ENCODE data around the gene RANGRF. TPM values are rescaled to one million over a fixed set of nuclear protein-coding genes. Genes with fewer than 3 reads are reported as not detected.

RANGRF gene
- polyA plus RNA-seq, 4 donors: 25.0 to 30.9 (median 26.7) TPM

DNA sequence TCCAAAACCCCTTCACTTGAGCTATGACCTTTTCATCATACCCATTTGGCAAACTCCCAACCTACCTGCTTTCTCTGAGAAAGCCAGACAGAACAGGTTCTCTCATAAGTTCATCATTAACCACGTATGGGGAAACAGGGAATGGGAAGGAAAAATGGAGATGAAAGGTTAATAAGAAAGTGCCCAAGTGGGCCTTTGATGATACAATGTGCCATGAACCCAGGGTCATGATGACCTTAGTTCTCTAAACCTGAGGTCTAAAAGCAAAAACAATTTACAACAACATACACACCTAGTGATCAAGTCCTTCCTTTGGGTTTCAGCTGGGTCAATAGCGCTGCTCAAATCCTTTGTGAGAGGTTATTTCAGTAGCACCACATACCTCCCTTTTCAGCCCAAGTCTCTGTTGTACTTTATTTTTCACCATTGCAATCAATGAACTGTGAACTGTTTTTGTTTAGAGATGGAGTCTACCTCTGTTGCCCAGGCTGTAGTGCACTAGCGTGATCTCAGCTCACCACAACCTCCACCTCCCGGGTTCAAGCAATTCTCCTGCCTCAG, 14.5 kb upstream of the RANGRF start:
- DNase-seq (ENCODE audit: low read depth in 4 of 4, low spot score in 3 of 4): peak in 3 of 4 donors; percentile 40 to 63 (median 44)

DNA sequence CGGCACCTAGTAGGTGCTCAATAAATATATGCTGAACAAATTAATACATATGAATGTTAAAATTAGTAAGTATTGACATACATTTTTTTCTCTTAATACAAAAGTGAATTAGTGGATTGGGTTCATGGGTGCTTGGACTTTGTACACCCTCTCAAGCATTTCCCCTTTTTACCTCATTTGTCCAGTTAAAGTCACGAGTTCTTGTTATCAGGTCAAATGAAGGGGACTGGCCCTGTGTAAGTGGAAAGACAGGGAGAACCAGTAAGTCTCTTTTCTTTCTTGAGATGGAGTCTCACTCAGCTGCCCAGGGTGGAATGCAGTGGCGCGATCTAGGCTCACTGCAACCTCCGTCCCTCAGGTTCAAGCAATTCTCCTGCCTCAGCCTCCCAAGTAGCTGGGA, 13.7 kb upstream of the RANGRF start:
- DNase-seq (ENCODE audit: low read depth in 4 of 4, low spot score in 3 of 4): no peak

DNA sequence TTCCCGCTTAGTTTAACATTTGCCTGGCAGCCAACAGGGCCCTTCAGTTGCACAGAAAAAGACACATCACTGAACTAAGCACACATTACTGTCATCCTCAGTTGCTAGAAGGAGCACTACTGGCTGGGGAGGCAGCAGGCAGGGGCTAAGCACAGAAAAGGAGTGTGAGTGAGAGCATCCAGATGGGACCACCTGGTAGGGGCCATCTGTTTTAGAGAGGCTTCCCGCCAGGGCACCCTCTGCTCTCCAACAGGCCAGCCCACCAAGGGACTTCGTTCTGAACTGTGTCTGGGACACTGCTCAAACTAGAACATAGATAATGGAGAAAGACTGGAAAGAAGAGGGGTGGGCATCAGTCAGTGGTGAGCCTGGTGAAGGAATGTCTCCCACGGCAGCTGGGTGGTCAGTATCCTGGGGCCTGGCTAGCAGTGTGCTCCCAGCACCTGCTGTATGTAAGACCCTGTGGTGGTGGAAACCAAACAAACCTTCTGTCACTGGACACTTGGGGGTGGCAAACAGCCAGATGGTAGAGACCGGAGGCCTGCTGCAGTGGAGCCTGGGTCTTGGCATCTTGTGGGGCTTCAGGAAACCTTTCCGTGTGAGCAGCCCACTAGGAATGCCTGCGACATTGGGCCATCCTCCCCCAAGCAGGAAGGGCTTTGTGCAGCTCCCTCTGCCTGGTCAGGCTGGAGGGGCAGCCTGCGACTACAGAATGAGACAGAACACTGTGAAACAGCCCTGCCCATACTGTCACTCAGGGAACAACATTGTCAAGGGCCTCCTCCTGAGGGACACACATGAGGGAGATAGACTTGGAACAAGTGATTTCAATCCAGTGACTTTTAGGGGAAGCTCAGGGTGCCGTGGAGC, 12.8 kb upstream of the RANGRF start:
- DNase-seq (ENCODE audit: low read depth in 4 of 4, low spot score in 3 of 4): no peak

DNA sequence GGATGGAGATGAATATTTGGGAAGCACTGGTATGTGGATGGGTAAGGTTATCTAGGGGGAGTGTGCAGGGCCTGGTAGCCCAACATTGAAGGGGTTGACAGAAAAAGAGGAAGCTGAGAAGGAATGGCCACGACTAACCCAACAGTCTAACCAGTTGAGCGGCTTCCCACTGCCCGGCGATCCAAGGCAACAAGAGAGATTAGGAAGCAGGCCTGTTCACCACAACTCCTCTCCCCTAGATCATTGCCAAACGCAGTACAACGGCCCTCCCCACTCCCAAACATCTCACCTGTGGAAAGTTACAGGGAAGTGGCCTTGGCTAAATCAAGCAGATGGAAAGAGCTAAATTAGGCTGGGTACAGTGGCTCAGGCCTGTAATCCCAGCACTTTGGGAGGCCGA, 11.2 kb upstream of the RANGRF start:
- no peak for DNase-seq (ENCODE audit: low read depth in 4 of 4, low spot score in 3 of 4)

DNA sequence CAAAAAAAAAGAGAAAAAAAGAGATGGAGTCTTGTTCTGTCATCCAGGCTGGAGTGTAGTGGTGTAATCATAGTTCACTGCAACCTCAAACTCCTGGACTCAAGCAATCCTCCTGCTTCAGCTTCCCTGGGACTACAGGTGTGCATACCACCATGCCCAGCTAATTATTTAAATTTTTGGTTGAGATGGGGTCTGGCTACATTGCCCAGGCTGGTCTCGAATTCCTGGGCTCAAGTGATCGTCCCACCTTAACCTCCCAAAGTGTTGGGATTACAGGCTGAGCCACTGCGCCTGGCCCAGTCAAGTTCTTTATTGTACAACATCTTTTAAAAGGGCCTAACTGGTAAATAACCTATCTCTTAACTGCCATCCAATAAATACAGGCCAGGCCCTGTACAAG, 6.1 kb upstream of the RANGRF start:
- DNase-seq (ENCODE audit: low read depth in 4 of 4, low spot score in 3 of 4): no peak

DNA sequence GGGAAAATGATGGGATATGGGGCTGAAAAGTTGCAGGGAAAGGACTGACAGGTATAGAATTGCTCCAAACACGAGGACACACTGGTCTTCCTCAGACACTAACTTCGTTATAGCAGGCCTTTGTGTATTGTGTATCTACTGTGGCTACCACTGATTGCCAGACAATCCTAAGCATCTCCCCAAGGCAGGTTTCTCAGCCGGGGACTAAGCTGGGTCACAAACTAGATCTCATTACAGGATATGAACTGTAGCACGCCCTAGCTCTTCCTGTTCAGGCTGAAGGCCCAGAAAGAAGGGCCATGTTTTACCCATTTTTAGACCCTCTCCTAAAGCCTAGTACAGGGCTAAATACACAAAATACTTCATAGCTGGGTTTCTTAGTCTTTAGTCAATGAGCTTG, 5.1 kb upstream of the RANGRF start:
- DNase-seq (ENCODE audit: low read depth in 4 of 4, low spot score in 3 of 4): no peak

DNA sequence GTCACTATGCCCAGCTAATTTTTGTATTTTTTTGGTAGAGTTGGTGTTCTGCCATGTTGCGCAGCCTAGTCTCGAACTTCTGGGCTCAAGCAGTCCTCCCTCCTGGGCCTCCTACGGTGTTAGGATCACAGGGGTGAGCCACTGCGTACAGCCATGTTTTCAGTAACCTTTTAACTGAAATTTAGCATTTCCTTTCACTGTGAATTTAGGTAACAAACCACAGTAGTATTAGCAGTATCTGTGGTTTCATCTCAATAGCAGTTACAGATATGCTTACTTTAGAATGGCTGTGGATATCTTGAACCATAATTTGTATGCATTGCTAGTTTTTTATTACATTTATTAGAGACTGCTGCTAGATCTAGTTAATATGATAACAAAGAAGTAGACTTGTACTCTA, 4.3 kb upstream of the RANGRF start:
- DNase-seq (ENCODE audit: low read depth in 4 of 4, low spot score in 3 of 4): no peak

DNA sequence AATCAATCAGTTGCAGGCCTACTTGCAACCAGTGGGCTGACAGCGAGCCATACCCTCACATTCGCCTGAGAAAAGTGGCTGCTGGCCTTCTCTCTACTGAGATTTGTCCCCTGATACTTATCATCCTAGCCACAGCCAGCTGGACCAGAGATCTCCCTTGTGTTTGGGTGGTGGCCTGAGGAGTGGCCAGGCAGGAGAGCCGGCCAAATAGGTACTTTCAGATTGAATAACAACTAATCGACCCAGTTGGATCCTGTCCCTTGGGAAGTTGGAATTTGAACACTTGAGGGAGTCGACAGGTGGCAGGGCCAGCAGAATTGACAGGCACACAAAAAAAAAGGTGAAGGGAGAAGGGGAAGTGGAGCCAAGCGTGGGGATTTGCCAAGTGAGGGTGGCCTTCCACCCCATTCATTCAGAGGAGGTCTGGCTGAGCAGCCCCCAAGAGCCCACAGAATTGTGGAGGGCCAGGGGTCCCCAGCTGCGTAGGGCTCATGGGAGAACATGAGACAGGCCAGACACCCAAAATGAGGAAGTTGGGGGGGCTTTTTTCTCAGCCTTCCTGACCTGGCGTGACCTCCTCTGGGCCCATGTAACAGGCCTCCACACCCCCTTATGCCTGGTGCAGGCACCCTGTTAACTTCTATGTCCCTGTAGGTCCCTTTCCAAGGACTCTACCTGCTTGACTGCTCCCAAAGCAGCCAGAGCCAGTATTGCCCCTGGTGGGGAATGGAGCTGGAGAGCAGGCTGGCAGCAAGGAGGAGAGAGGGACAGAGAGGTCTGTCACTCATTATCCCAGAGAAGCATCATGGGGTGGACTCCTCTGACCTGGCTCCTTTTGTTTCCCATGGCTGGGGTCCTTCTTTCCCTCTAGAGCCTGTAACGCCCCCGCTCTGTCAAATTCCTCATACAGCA, 2.9 kb upstream of the RANGRF start:
- no peak for DNase-seq (ENCODE audit: low read depth in 4 of 4, low spot score in 3 of 4)

DNA sequence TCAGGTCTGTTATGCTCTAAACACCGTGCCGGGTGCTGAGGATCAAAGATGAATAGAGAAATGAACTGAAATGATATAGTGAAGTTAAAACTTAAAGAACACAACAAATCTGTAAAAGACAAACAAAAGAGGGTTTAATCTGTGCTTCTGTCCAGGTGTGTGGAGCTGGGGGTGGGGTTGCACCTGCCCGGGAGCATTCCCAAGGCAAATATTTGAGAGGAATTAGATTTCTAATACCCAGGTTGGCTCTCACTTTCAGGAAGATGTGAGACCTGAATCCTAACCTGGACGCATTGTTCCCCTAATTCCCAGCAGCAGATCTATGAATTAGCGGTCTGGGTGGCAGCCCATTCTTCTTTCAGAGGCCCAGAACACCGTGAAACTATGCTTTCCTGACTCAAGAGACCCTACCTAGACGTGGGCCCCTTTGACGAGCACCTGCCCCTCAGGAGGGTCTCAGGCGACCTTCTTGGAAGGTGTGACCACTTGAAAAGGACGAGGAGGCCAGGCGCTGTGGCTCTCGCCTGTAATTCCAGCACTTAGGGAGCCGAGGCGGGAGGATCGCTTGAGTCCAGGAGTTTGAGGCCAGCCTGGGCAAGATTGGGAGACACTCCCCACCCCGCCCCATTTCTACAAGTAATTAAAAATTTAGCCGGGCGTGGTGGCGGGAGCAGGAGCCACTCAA, 677 bp upstream of the RANGRF start:
- DNase-seq (ENCODE audit: low read depth in 4 of 4, low spot score in 3 of 4): no peak

DNA sequence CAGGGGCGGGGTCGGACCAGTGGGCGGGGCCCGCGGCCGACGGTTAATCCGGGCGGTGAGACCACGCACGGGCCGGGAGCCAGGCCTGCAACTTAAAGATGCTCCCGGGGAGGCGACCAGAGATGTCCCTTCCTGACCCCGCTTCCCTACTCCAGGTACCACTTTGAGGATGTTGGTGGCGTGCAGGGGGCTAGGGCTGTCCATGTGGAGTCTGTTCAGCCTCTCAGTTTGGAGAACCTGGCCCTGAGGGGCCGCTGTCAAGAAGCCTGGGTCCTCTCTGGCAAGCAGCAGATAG, 580 bp downstream of the RANGRF start:
- no peak for DNase-seq (ENCODE audit: low read depth in 4 of 4, low spot score in 3 of 4)

DNA sequence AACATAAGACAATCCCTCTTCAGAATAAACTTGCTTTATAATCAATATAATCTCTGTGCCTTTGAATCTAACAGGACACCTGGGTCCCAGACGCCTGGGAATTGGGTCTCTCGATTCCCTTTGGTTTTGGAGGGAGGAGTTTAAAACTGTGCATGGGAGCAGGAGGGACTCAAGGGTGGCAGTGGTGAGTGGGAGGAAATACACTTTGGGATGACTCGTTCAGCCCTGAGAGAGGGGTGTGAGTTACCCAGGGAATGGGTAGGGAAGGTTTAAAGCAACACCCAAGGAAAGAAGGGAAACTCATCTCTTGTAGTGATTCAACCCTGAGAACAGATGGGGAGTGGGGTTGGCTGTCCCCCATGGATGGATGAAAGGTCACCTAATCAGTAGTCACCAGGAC, 1.6 kb downstream of the RANGRF start:
- no peak for DNase-seq (ENCODE audit: low read depth in 4 of 4, low spot score in 3 of 4)

DNA sequence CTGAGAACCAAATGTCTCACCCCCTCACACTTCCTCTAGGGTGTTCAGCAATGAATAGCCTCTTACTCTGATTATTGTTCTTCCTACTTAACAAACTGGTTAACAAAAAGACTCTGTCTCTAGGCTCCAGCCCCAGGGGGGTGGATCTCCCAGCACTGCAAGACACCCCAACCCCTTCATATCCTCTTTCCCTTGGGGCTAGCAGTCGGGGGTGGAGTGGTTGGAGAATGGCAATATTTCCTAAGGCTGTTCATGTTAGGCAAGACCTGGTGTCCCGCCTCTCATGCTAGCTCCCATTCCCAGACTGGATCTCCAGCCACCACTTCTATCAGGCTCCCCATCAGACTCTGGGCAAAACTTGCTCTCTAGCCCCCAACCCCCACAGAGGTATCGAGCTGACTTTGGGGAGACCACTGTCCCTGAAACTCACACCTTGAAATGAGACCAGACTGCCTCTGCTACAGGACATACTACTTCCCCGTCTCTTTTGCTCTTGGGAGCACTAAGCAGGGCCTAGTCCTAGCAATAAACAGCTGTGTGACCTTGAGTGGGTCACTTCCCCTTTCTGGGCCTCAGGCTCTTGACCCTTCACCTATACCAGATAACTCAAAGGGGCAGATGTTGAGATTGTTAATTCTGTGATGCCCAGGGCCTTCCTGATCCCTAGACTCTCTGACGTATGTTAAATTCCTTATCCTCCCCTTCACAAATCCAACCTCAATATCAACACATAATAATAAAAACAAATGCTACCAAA, 4.3 kb downstream of the RANGRF start:
- no peak for DNase-seq (ENCODE audit: low read depth in 4 of 4, low spot score in 3 of 4)

DNA sequence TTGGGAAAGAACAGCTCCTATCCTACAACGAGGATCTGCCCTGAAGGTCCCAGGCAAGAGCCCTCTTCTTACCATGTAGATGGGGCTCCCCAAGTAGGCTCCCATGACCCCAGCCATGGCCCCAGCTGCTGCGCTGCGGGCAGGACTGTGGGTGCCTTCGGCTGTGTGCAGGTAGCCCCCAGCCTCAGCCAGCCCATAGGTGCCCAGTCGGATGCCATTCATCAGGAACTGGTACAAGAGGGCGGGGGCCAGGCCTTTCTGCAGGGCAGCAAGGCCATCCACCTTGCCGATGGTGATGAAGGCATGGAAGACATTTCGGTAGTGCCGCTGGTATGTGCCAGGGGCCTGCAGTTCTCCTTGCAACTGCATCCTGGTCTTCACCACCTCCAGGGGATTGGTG, 5.9 kb downstream of the RANGRF start:
- no peak for DNase-seq (ENCODE audit: low read depth in 4 of 4, low spot score in 3 of 4)

DNA sequence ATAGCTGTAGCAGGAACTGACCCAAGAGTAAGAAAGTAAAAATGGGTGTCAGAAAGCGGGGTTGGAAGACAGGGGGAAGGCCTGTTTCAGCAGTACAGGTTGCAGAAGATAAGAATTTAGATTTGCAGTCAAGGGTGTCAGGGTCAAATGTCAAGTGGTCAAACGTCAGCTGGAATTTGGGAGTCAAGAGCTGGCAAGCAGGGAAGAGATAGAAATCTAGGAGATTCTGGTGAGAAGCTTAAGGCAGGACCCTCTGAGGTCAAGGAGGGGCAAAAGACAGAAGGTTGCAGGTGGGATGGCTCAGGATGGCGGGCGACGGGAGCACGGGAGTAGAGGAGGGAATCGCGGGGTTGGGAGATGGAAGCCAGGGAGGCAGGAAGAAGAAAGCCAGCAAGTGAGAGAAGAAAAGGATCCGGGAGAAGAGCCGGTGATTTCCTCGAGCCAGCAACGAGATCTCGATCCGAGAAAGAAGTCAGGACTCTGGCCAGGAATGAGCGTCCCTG, 6.4 kb downstream of the RANGRF start:
- DNase-seq (ENCODE audit: low read depth in 4 of 4, low spot score in 3 of 4): no peak

DNA sequence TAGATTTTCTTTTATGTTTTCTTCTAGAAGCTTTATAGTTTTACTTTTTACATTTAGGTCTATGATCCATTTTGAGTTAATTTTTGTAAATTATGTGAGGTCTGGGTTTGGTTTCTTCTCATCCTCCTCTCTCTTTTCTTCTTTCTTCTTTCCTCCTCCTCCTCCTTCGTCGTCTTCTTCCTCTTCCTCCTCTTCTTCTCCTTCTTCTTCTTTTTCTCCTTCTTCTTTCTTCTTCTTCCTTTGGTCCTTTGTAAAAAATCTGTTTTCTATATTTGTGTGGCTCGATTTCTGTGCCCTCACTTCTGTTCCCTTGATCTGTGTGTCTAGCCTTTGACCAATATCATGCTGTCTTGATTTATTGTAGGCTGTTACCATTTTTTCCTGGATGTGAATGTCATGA, 11.8 kb downstream of the RANGRF start:
- DNase-seq (ENCODE audit: low read depth in 4 of 4, low spot score in 3 of 4): no peak

DNA sequence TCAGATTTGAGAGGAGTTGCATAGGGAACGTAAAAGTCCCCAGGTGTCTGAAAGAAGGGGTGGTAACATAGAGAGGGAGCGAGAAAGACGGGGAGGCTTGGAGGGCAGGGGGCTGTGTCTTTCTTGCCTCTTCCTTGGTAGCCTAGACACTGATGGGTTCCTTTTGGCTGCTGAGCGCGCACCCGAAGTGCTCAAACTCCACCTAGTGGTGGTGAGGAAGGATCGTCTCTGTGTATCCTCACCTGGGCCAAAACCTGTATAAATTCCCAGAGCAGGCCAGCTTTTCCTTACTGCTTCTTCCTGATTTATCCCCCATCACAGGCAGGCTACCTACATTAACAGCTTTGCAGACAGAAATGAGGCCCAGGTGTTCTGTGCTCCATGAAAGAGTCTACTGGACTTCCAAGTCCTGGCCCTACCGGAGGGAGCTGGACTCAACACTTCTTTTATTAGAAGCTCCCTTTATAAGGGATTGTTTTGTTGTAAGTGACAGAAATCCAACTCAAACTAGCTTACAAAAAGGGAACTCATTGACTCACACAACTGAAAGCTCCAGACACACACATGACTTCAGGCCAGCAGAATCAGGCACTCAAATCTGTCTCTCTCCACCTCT, 12.3 kb downstream of the RANGRF start:
- peak in 2 of 4 donors; percentile 42 to 52 for DNase-seq (ENCODE audit: low read depth in 4 of 4, low spot score in 3 of 4)

DNA sequence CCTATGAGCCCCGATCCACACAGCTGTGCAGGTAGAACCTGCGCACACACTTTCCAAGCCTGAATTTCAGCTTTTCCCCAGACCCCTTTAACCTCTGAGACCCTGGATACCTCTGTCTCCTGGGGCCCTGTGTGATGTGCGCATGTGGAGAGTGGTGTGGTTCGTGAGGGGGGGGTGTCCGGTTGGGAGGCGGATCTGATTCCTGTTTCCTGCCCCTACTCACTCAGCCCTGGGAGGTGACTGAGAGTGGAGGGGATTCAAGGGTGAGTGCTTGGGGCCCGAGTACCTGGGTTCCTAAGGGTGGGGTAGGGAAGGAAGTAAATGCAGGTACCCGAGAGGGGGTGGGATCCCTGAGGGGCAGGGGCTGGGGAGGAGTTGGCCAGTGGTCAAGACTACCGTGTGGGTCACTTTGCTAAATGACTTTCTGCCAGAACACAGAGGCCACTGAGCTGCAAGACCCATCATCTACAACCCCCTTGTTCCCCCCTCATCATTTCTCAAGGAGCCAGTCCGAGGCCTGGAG, 22.2 kb downstream of the RANGRF start:
- DNase-seq (ENCODE audit: low read depth in 4 of 4, low spot score in 3 of 4): no peak

DNA sequence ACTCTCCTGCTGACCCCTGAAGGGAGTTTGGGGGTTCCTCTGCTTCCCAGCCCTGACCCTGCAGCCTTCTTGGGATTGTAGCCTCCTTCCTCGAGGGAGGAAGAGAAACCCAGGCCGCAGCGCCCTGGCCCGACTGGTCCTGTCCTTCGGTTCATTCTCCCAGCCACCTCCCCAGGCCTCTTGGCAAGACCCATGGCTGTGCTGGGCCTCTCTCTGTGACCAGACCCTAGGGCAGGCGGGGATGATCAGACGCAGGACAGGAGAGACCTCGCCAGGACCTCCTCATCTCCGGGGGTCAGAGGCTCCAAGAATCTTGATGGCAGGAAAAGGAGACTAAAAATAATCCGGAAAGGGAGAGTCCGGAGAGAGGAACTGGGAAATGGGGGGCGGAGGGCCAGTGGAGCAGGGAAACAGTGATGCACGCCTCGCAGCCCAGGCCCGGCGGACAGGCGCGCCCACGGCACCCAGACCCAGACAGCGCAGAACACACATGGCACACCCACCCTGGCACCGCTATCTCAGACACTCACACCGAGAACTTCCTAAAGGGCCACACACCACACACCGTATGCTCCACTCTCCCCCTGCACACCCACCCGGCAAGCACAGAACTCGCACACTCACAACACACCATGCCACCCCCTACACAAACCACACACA, 22.8 kb downstream of the RANGRF start:
- DNase-seq (ENCODE audit: low read depth in 4 of 4, low spot score in 3 of 4): no peak

DNA sequence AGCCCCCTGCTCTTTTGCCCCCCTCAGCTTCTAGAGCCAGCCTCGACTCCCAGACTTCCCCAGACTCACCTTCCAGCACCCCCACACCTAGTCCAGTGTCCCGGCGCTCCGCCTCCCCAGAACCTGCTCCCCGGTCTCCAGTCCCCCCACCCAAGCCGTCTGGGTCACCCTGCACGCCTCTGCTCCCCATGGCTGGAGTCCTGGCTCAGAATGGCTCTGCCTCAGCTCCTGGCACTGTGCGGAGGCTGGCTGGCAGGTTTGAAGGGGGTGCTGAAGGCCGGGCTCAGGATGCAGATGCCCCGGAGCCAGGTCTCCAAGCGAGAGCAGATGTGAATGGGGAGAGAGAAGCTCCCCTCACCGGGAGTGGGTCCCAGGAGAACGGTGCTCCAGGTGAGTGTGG, 23.8 kb downstream of the RANGRF start:
- no peak for DNase-seq (ENCODE audit: low read depth in 4 of 4, low spot score in 3 of 4)
